Breast epithelium (tissue), 3 donors: ENCODE results near the gene DHRS13.

Experiments
- POLR2AphosphoS5 ChIP-seq, 3 donors: sonication (generic); formaldehyde crosslinking; IDR thresholded peaks; one replicate each; pipeline ENCODE4 v1.6.1; 2017; ENCODE audit warnings: antibody characterized with exemption in 3 of 3
- TF ChIP-seq, protein P1 (sequence below), 3 donors: fragments of 450-650 bp; IDR thresholded peaks; one replicate each; pipeline ENCODE4 v1.5.1; 2016 to 2017; ENCODE audit warnings: antibody characterized with exemption in 3 of 3, mild to moderate bottlenecking in 3 of 3, moderate library complexity in 3 of 3

- TF ChIP-seq, protein P1, sequence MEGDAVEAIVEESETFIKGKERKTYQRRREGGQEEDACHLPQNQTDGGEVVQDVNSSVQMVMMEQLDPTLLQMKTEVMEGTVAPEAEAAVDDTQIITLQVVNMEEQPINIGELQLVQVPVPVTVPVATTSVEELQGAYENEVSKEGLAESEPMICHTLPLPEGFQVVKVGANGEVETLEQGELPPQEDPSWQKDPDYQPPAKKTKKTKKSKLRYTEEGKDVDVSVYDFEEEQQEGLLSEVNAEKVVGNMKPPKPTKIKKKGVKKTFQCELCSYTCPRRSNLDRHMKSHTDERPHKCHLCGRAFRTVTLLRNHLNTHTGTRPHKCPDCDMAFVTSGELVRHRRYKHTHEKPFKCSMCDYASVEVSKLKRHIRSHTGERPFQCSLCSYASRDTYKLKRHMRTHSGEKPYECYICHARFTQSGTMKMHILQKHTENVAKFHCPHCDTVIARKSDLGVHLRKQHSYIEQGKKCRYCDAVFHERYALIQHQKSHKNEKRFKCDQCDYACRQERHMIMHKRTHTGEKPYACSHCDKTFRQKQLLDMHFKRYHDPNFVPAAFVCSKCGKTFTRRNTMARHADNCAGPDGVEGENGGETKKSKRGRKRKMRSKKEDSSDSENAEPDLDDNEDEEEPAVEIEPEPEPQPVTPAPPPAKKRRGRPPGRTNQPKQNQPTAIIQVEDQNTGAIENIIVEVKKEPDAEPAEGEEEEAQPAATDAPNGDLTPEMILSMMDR (IDR thresholded peaks at IDR 0.05): no peak
- no peak for TF ChIP-seq POLR2AphosphoS5 (IDR thresholded peaks at IDR 0.05)
Measured at GRCh38 chr17:28926786-28927185, 23.9 kb upstream of the DHRS13 start.
